ENCODE results near the gene ZNF746. TPM values are rescaled to one million over a fixed set of nuclear protein-coding genes. Genes with fewer than 3 reads are reported as not detected.

ZNF746 gene
- total and polyA plus RNA-seq, 10 of the 15 experiments (the other 5 are each of a cell fraction or from before 2014, with no cell fraction given), result 1.2 to 19.0 (median 6.3) TPM

- TF ChIP-seq SKIL (IDR thresholded peaks at IDR 0.05; ENCODE audit: low read depth, poor library complexity, severe bottlenecking) (no peak), FOXM1 (IDR thresholded peaks at IDR 0.05; ENCODE audit: low read depth, low read length) (no peak), SREBF2 (IDR thresholded peaks at IDR 0.05; ENCODE audit: low read length) (no peak), POU2F2 (IDR thresholded peaks at IDR 0.05; ENCODE audit: borderline replicate concordance, low read depth, low read length) (0 out of 3 replicates have a peak, but pooled peaks have one; percentile 15), SP1 (IDR thresholded peaks at IDR 0.05; ENCODE audit: low read depth, low read length) (peak; percentile 34)
Observed at GRCh38 chr7:149529136-149529718, 31.6 kb upstream of the ZNF746 start (continued).

DNA sequence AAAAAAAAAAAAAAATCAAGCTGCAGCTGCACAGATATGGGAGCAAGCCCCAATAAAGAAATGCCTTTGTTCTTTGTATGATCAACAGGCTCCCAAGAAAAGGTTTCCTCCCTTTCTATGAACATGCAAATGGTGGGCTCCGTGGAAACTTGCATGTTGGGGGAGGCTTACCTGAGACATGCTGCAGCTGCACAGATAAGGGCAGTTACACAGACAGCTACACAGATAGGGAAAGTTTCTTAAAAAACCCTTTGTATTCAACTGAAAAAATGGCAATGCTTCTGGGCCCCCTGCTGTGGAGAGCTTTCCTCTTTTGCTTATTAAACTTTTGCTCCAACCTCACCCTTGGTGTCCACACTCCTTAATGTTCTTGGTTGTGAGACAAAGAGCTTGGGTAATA is 29.8 kb upstream of the ZNF746 start:
- ChIA-PET CTCF (no interaction called here), RAD21 (ENCODE audit: unreplicated experiment) (no interaction called here), SMC1A (ENCODE audit: uncharacterized antibody, unreplicated experiment) (no interaction called here), POLR2A (no interaction called here)
- Histone ChIP-seq H4K20me1 (ENCODE audit: control insufficient read depth, insufficient read depth) (no peaks in the 10 kb centered on the region), H3K27ac (ENCODE audit: control insufficient read depth, insufficient read depth) (no peak overlapping the region), H3K4me1 (ENCODE audit: control insufficient read depth, insufficient read depth, low read length) (no peaks in the 10 kb centered on the region), H2AFZ (ENCODE audit: control insufficient read depth, low read depth, low read length) (no peak overlapping the region), H3K4me3 (no peak overlapping the region), H3K36me3 (ENCODE audit: control insufficient read depth in 2 of 2, insufficient read depth in 2 of 2, low read length in 1 of 2) (no peaks in the 10 kb centered on the region), H3K9ac (ENCODE audit: control insufficient read depth, insufficient read depth, low read length) (no peak overlapping the region), H3K9me3 (replicated peaks; ENCODE audit: control insufficient read depth, insufficient read depth, low read length) (peaks cover 19% of the 10 kb centered on the region), H3K27me3 (replicated peaks in 1 of 2; ENCODE audit: control insufficient read depth in 2 of 2, insufficient read depth in 2 of 2, low read length in 1 of 2) (no peaks in the 10 kb centered on the region), H3K4me2 (ENCODE audit: control insufficient read depth, insufficient read depth) (no peak overlapping the region), H3K79me2 (ENCODE audit: control insufficient read depth, insufficient read depth, low read length) (no peaks in the 10 kb centered on the region)
- no TSS peak for BruUV-seq (replicated peaks)
- DNase-seq (ENCODE audit: low read depth, low spot score), result no peak
- ATAC-seq, result no peak
- 5% methylated on average over 1 of the region's 1 CpG for WGBS (ENCODE audit: insufficient coverage, insufficient replicate concordance, low lambda C conversion rate, missing lambda C conversion rate)
- intact Hi-C loops (cut with micrococcal nuclease; ENCODE audit: unreplicated experiment) (no loop called here), in situ Hi-C loops (cut with MboI) (no loop called here)
- FAIRE-seq, result no peak
- no peak for TF ChIP-seq FOS (IDR thresholded peaks at IDR 0.05; ENCODE audit: borderline replicate concordance, extremely low read depth, insufficient read length)
- no peak for TF ChIP-seq SMC3 (IDR thresholded peaks at IDR 0.05; ENCODE audit: borderline replicate concordance, low read length)
- TF ChIP-seq MEF2A (IDR thresholded peaks at IDR 0.05; ENCODE audit: insufficient read depth, low read depth, low read length), result no peak
- no peak for TF ChIP-seq CBX5 (IDR thresholded peaks at IDR 0.05; ENCODE audit: low read depth)
